GM12878 (cell line): Measurements from ENCODE around the gene CNTNAP2. TPM values are rescaled to one million over a fixed set of nuclear protein-coding genes. Genes with fewer than 3 reads are reported as not detected.

ENCODE experiments used
- ATAC-seq: fragments of 200-7000 bp; cut with Tn5 transposase; 3 replicates; pipeline ENCODE4 v1.9.1; 2020; ENCODE audit warnings: mild to moderate bottlenecking, moderate library complexity
- BruUV-seq: library from RNA; stranded (reverse); fragments of 400-500 nt; replicated peaks from 2 replicates; lab custom pipeline; 2021; lab: Mats Ljungman, UMichigan
- CTCF ChIA-PET: fragments of 300-600 bp; sonication (Branson Sonifier 250); formaldehyde crosslinking; extraction: SDS; loops from one replicate; lab custom pipeline; 2021; ENCODE audit warnings: inconsistent platforms; lab: Yijun Ruan, JAX
- POLR2A ChIA-PET: fragments of 350-600 bp; formaldehyde crosslinking; extraction: SDS; loops from one replicate; lab custom pipeline; 2021; ENCODE audit warnings: inconsistent platforms; lab: Charles Lee
- RAD21 ChIA-PET: fragments of 300-600 bp; sonication (Branson Sonifier 250); formaldehyde crosslinking; loops from one replicate; lab custom pipeline; 2023; ENCODE audit warnings: antibody characterized with exemption; ENCODE audit not compliant: unreplicated experiment; lab: Charles Lee
- SMC1A ChIA-PET: fragments of 300-600 bp; sonication (Branson Sonifier 250); formaldehyde crosslinking; loops from one replicate; lab custom pipeline; 2023; ENCODE audit not compliant: unreplicated experiment, uncharacterized antibody; lab: Charles Lee
- DNase-seq: peaks from one replicate; pipeline ENCODE4 v3.0.0-alpha.2; 2011; ENCODE audit warnings: low read depth, low spot score
- FAIRE-seq: peaks from 3 replicates; lab custom pipeline; 2011; peaks lifted over from hg19 to GRCh38; lab: Jason Lieb, UNC
- H2AFZ ChIP-seq: 2 replicates; pipeline ENCODE4 v1.6.0; 2011; ENCODE audit warnings: low read depth, low read length, control low read depth; ENCODE audit not compliant: control insufficient read depth
- H3K27ac ChIP-seq: 2 replicates; pipeline ENCODE4 v1.5.1; 2011; ENCODE audit warnings: control low read depth; ENCODE audit not compliant: control insufficient read depth, insufficient read depth
- H3K27me3 ChIP-seq, 2 experiments: replicated peaks in 1 of 2; 2 replicates each; pipeline versions ENCODE4 v1.6.0 to v1.6.1; 2011; ENCODE audit warnings: low read length in 1 of 2; ENCODE audit not compliant: control insufficient read depth in 2 of 2, insufficient read depth in 2 of 2
- H3K36me3 ChIP-seq, 2 experiments: 2 replicates each; pipeline ENCODE4 v1.5.1; 2011; ENCODE audit warnings: low read length in 1 of 2; ENCODE audit not compliant: control insufficient read depth in 2 of 2, insufficient read depth in 2 of 2
- H3K4me1 ChIP-seq: 2 replicates; pipeline ENCODE4 v1.6.1; 2011; ENCODE audit warnings: mild to moderate bottlenecking, low read length, moderate library complexity, mixed read lengths; ENCODE audit not compliant: control insufficient read depth, insufficient read depth
- H3K4me2 ChIP-seq: 2 replicates; pipeline ENCODE4 v1.6.0; 2011; ENCODE audit warnings: control low read depth; ENCODE audit not compliant: control insufficient read depth, insufficient read depth
- H3K4me3 ChIP-seq: fragments of 200-600 bp; sonication (generic); 2 replicates; pipeline ENCODE4 v1.5.1; 2016
- H3K79me2 ChIP-seq: 2 replicates; pipeline ENCODE4 v1.6.0; 2011; ENCODE audit warnings: low read length; ENCODE audit not compliant: control insufficient read depth, insufficient read depth
- H3K9ac ChIP-seq: 2 replicates; pipeline ENCODE4 v1.8.0; 2011; ENCODE audit warnings: low read length, control low read depth, mixed read lengths; ENCODE audit not compliant: control insufficient read depth, insufficient read depth
- H3K9me3 ChIP-seq: replicated peaks from 3 replicates; pipeline ENCODE4 v1.5.1; 2011; ENCODE audit warnings: mild to moderate bottlenecking, low read length; ENCODE audit not compliant: control insufficient read depth, insufficient read depth
- H4K20me1 ChIP-seq: 2 replicates; pipeline ENCODE4 v1.6.0; 2011; ENCODE audit not compliant: control insufficient read depth, insufficient read depth
- BMI1 ChIP-seq: fragments of 450-650 bp; IDR thresholded peaks from 2 replicates; pipeline ENCODE4 v1.6.1; 2016; ENCODE audit warnings: mild to moderate bottlenecking, moderate library complexity, borderline replicate concordance
- CEBPZ ChIP-seq: fragments of 150-350 bp; IDR thresholded peaks from 2 replicates; pipeline ENCODE4 v1.6.1; 2016; ENCODE audit warnings: low read depth, low read length
- KAT2A ChIP-seq: conservative IDR thresholded peaks from 2 replicates; pipeline ENCODE4 v1.6.1; 2011; ENCODE audit warnings: low read depth, low read length; ENCODE audit not compliant: control insufficient read depth
- MAX ChIP-seq: IDR thresholded peaks from 2 replicates; pipeline ENCODE4 v1.6.1; 2012; ENCODE audit warnings: low read depth, low read length, improper control_type of control experiment
- NFIC ChIP-seq: IDR thresholded peaks from 2 replicates; pipeline ENCODE4 v1.6.1; 2012; ENCODE audit warnings: low read depth, mild to moderate bottlenecking, inconsistent platforms, low read length, moderate library complexity
- NR2F1 ChIP-seq: fragments of 450-650 bp; conservative IDR thresholded peaks from 2 replicates; pipeline ENCODE4 v1.6.1; 2017; ENCODE audit warnings: mild to moderate bottlenecking
- WGBS: methylation state at CpG from one replicate; pipeline ENCODE4 v1.1.6; 2016; ENCODE audit warnings: low lambda C conversion rate; ENCODE audit not compliant: insufficient replicate concordance, insufficient coverage; ENCODE audit errors: missing lambda C conversion rate; 5-methylcytosine and 5-hydroxymethylcytosine counted together
- in situ Hi-C: fragments of 300-500 bp; cut with MboI; formaldehyde crosslinking; loops from 9 replicates; pipeline ENCODE4 v1.14.3; 2018; ENCODE audit warnings: mixed read lengths
- intact Hi-C: fragments of 100-400 bp; cut with micrococcal nuclease; formaldehyde crosslinking; loops from one replicate; pipeline ENCODE4 v1.14.2; 2022; ENCODE audit not compliant: unreplicated experiment
- polyA plus RNA-seq, 11 experiments: library from polyadenylated mRNA; depleted of rRNA in 4 of 11; unstranded in 6 of 11; stranded (reverse) in 5 of 11; fragments of >200 nt; fragmentation: Nextera tagmentation in 4 of 11; fragmentation: Illumina TruSeq in 1 of 11; extraction: Ambion mirVana in 4 of 11; extraction: Trizol in 1 of 11; gene quantifications; 1 replicate in 1 of 11; 2 replicates in 10 of 11; pipeline versions ENCODE4 v1.2.1 to v1.2.3, GENCODE V29; 2011 to 2016; ENCODE audit warnings: inconsistent platforms in 2 of 11, missing spikeins in 2 of 11, low read depth in 1 of 11
- total RNA-seq, 4 experiments: library from RNA; depleted of rRNA in 3 of 4; stranded (reverse); fragments of >200 nt in 3 of 4; fragmentation: Illumina TruSeq in 1 of 4; extraction: Trizol in 1 of 4; gene quantifications; 2 replicates each; pipeline versions ENCODE4 v1.2.1 to v1.2.3, GENCODE V29; 2013 to 2021
- TF ChIP-seq, protein P1 (sequence below): fragments of 450-650 bp; IDR thresholded peaks from 2 replicates; pipeline ENCODE4 v1.6.1; 2018; ENCODE audit warnings: mild to moderate bottlenecking, low read depth, moderate library complexity; ENCODE audit not compliant: partially characterized antibody

CNTNAP2 gene
- total and polyA plus RNA-seq, 10 of the 15 experiments (the other 5 are each of a cell fraction or from before 2014, with no cell fraction given): 0.03 to 0.08 (median 0.03) TPM; not detected in 7

- Histone ChIP-seq H3K79me2 (no peaks in the 10 kb centered on the region), H3K4me2 (no peak overlapping the region), H3K9me3 (no peaks in the 10 kb centered on the region), H3K27me3 (no peaks in the 10 kb centered on the region), H3K27ac (no peak overlapping the region), H4K20me1 (no peaks in the 10 kb centered on the region), H2AFZ (no peak overlapping the region), H3K4me1 (no peaks in the 10 kb centered on the region), H3K9ac (no peak overlapping the region), H3K36me3 (no peaks in the 10 kb centered on the region), H3K4me3 (no peak overlapping the region)
- no peak for ATAC-seq
- SMC1A ChIA-PET: no interaction called here
- FAIRE-seq: no peak
- RAD21 ChIA-PET: no interaction called here
- CTCF ChIA-PET: no interaction called here
- no TSS peak for BruUV-seq
- intact Hi-C loops (no loop called here), in situ Hi-C loops (no loop called here)
- TF ChIP-seq BMI1 (no peak), CEBPZ (no peak), MAX (no peak), KAT2A (no peak), NR2F1 (no peak), NFIC (no peak)
- TF ChIP-seq, protein P1, sequence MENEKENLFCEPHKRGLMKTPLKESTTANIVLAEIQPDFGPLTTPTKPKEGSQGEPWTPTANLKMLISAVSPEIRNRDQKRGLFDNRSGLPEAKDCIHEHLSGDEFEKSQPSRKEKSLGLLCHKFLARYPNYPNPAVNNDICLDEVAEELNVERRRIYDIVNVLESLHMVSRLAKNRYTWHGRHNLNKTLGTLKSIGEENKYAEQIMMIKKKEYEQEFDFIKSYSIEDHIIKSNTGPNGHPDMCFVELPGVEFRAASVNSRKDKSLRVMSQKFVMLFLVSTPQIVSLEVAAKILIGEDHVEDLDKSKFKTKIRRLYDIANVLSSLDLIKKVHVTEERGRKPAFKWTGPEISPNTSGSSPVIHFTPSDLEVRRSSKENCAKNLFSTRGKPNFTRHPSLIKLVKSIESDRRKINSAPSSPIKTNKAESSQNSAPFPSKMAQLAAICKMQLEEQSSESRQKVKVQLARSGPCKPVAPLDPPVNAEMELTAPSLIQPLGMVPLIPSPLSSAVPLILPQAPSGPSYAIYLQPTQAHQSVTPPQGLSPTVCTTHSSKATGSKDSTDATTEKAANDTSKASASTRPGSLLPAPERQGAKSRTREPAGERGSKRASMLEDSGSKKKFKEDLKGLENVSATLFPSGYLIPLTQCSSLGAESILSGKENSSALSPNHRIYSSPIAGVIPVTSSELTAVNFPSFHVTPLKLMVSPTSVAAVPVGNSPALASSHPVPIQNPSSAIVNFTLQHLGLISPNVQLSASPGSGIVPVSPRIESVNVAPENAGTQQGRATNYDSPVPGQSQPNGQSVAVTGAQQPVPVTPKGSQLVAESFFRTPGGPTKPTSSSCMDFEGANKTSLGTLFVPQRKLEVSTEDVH: no peak
- POLR2A ChIA-PET: no interaction called here
- no peak for DNase-seq
- 4% methylated on average over 5 of the region's 5 CpGs for WGBS
These were observed 1910.1 kb downstream of the CNTNAP2 start for GRCh38 chr7:148026713-148027112.
